HG02981 (cell line): ENCODE measurements around the gene MATN4.

Source experiments
- ATAC-seq: cut with Tn5 transposase; IDR thresholded peaks from one replicate; pipeline ENCODE4 v1.9.1; 2021; ENCODE audit warnings: mild to moderate bottlenecking, moderate library complexity; ENCODE audit not compliant: unreplicated experiment

Gene MATN4

DNA sequence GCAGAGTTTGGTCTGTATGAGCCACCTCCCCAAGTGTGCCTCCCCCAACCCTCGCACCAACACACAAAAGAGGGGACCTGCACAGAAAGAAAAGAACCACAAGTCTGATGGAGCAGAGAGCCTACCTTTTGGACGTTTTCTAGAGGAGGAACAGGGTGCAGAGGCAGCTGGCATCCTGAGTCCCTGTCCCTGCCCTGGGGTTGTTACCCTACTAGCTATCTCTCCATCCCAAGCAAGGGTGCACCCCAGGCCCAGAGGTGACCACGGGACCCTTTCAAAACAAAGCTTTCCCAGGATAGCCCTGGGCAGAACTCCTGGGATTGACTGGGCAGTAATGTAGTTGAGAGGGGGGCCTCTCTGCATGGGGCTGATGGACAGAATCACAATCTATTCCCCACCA is 9.7 kb upstream of the MATN4 start:
- ATAC-seq = no peak

- ATAC-seq = no peak
Measured at GRCh38 chr20:45316150-45317080, 8.3 kb upstream of the MATN4 start.

DNA sequence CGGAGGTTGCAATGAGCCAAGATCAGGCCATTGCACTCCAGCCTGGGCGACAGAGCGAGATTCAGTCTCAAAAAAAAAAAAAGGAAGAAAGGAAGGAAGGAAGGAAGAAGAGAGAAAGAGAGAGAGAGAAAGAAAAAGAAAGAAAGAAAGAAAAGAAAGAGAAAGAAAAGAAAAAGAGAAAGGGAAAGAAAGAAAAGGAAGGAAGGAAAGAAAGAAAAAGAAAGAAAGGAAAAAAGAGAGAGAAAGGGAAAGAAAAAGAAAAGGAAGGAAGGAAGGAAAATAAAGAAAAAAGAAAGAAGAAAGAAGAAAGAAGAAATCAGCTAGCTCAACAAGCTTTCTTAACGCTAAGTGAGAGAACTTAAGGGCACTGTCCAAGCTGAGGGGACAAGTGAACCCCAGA is 7.6 kb upstream of the MATN4 start:
- no peak for ATAC-seq

DNA sequence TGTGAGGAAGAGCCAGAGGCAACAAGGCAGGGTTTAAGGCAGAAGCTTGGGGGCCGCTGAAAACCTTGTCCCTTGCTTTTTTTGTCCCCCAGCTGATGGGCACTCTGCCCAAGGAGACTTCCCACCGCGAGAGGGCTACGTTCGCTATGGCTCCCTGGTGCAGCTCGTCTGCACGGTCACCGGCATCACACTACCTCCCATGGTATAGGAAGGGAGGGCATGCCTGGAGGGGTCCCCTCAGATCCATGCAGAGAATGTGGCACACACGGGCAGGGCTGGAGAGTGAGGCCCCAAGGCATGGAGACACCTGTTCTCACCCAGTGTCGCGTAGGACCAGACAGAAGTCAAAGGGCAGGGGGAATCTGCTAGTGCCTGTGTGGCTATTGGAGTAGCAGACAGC is 5.8 kb upstream of the MATN4 start:
- ATAC-seq = no peak

DNA sequence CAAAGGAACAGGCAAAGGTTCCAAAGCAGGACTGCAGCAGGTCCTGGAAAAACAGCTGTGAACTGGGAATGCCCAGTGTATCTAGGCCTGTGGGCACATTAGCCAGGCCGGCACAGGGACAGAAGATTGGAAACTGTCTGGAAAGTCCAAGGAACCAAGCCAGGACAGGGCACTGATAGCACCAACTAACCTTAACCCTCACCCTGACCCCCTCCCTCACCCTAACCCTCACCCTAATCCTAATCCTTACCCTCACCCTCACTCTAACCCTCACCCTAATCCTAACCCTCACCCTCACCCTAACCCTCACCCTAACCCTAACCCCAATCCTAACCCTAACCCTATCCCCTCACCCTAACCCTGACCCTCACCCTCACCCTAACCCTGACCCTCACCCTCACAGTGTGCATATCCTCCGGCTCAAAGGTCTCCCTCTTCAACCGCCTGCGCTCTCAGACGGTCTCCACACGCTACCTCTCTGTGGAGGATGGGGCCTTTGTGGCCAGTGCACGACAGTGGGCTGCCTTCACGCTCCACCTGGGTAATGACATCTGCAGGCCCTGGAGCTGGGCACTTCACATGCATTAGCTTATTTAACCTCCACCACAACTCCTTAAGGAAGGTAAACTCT is 5.1 kb upstream of the MATN4 start:
- no peak for ATAC-seq

DNA sequence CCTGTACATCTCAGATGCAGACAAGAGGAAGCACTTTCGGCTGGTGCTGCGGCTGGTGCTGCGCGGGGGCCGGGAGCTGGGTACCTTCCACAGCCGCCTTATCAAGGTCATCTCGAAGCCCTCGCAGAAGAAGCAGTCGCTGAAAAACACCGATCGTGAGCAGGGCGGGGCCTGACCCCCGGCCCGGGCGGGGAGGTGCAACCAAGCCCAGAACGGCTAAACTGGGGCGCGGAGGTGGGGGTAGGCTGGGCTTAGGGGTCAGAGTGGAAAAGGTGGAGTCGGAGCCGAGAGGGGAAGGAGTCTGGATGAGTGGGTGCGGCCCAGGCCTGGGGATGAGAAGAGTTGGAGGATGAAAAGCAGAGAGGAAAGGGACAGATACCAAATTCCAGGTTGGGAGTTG is 4.1 kb upstream of the MATN4 start:
- ATAC-seq = no peak

DNA sequence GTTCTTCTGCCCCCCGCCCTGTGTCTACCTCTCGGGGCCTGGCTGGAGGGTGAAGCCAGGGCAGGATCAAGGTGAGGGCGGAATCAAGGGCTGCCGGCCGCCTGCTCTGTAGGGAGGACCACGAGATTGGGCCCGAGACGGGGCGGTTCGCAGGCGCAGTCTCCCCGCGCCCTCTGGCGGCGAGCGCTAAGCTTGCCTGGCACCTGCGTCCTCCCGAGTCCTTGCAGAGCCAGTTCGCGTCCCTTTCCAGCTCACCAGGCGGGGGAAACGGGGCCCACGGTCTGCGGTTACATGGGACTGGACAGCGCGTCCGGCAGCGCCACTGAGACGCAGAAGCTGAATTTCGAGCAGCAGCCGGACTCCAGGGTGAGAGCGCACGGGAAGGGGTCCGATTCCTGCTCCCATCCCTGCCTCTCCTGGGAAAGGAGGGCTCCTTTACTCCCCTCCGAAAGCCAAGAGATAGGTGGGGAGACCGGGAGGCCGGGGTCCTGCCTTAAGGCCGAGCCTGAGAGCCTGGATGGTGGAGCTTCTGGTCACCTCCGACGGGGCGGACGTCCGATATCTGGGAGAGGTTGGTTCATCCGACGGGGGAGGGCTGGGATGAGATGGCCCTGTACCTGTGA is 3.6 kb upstream of the MATN4 start:
- no peak for ATAC-seq

DNA sequence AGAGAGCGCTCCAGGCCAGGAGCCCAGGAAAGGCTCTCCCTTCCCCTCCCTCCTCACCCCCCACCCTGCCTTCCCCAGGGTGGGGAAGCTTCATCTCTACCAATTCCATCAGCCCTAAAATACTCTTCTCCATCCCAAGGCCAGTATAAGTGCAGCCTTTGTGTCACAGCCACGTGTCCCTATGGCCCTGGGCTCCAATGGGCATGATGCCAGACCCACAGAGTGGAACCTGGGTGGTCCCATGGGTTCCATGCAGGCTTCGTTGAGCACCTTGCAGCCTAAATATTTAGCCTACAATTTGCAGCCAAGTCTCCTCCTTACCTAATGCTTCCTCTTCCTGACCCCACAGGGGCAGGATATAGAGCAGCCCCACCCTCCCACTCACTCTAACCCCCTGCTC is 976 bp upstream of the MATN4 start:
- no peak for ATAC-seq

DNA sequence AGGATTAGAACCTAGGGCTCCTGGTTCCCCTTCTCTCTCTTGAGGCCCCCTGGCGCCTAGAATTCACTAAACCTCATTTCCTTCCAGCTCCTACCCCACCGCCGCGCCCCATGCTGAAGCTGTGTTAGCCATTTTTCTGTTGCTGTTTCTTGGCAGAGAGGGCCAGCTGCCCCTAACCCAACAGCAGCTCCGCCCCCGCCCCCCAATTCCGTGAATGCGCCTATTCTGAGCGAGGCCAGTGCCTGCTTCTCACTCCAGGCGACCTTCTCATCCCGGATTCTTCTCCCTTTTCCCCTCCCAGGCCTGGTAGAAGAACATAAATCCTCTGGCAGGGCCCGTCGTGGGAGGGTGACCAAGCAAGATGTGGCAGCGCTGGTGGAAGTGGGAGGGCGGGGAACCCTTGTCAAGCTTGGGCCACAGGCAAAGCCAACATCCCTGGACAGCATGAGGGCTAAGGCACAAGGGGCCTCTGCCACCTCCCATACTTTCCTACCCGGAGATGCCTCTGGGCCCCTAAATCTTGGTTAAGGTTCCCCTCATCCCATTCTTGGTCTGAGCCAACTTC is 941 bp downstream of the MATN4 start:
- no peak for ATAC-seq

- ATAC-seq = no peak
Measured at GRCh38 chr20:45306431-45306982, 1.6 kb downstream of the MATN4 start, which contains the start of gene RBPJL. Gene RBPJL, plus strand, starts transcription at chr20:45306840. Its CDS starts 83 bp downstream, at chr20:45306923.

DNA sequence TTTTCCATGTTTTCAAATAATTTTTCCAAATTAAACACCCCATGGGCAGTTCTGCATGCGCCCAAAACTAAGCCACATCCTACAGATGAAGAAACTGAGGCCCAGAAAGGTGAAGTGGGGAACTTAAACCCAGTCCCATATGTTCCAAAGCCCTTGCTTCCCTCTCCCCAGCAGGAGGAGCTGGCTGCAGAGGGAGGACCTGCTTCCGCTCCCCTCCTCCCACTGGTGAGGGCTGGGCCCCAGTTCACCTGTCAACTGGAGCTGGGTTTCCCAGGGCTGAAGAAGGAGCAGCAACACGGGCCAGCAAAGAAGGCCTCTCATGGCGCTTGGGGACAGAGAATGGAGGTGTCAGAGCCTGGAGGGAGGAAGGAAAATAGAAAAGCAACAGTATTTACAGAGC is 2.8 kb downstream of the MATN4 start:
- ATAC-seq = no peak

DNA sequence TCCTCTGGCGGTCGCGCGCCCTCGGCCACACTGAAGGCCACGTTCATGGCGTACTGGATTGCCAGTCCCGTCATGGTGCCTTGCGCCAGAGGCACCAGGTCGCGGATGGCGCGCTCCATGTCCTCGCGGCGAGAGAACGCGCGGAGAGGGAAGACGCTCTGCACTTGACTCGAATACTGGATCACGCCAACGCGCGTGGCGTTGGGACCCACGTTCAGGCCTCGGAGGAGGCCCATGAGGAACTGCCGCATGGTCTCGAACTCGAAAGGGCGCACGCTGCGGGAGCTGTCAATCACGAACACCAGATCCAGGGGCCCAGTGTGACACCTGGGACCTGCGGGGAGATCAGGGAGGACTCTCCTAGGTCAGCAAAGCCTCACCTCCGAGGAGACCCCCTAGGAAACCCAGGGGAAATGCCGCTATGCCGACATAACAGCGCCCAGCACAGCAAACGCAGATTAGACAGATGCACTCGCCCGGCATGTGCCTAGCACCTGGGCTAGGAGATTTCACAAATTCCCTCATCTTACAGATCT is 3.6 kb downstream of the MATN4 start:
- no peak for ATAC-seq

GRCh38 chr20:45303586-45304463 is 4.3 kb downstream of the MATN4 start:
- no peak for ATAC-seq

DNA sequence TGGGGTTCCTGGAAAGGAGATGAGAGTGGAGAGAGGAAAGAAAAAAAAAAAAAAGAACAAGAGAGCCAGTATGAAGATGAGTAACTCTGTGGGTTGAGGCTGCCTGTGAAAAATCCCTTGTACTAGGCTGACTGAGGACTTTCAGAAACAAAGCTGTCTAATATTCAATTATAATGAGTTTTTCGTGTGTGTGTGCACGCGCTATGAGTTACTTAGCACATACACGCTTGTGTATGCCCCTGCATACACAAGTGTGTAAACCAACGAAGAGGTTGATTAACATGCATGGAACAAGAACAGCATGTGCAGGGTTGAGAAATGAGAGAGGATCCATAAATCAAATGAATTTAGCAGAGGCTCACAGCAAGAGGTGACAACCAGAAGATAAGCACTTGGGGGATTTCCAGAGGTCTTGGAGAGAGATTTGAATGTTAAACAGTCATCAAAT is 6.3 kb downstream of the MATN4 start:
- ATAC-seq = no peak

- peak; percentile 67 for ATAC-seq
Measured at GRCh38 chr20:45300961-45301360, 7.1 kb downstream of the MATN4 start.

DNA sequence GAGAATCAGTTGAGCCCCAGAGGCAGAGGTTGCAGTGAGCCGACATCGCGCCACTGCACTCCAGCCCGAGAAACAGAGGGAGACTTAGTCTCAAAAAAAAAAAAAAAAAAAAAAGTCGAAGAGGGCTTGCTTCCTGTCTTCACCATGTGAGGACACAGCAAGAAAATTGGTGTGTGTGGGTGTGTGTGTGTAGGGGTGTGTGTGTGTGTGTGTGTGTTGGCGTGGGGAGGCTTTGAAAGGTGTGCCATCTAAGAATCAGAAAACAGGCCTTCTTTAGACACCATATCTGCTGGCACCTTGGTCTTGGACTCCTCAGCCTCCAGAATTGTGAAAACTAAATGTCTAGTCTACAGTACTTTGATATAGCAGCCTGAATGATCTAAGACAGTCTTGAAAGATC is 8.3 kb downstream of the MATN4 start:
- ATAC-seq = no peak

DNA sequence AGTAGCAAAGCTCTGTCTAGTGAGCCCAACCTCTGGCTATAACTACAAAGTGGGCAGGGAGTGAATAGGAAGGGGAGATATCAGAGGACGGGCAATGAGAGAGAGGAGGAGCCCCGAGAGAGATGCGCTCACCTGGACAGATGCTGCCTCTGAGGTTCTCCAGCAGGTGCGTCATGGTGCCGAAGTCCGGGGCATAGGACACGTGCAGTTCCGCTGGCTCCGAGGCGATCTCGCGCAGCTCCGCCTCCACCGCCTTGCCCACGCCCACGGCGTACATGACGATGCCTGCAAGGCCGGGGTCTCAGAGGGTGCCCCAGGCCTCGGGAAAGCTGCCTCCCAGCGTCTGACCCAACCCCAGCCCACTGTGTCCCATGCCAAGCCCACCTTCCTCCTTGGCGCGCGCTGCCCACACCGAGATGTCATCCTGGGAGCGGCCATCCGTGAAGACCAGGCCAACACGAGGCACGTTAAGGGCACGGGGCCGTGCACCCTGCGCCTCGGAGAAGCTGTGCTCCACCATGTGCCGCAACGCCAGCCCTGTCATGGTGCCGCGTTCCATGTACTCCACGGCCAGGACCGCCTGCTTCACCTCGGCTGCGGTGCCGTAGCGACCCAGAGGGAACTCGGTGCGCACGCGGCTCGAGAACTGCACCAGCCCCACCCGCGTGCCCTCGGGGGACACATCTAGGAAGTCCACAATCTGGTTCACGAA is 10.2 kb downstream of the MATN4 start:
- no peak for ATAC-seq

GRCh38 chr20:45294659-45295058 is 13.4 kb downstream of the MATN4 start:
- no peak for ATAC-seq

GRCh38 chr20:45294003-45294368 is 14.1 kb downstream of the MATN4 start:
- no peak for ATAC-seq
